Naive B cell (primary cell): ENCODE data around the gene TIMP2. TPM values are rescaled to one million over a fixed set of nuclear protein-coding genes. Genes with fewer than 3 reads are reported as not detected.

Experiments
- ATAC-seq, 2 donors: fragments of 150-1000 bp; cut with Tn5 transposase; 2 replicates each; pipeline ENCODE4 v1.10.0; 2021; ENCODE audit warnings: low read depth in 2 of 2, mild to moderate bottlenecking in 2 of 2, moderate library complexity in 2 of 2
- DNase-seq: peaks from one replicate; pipeline ENCODE4 v3.0.0; 2022
- H3K27ac Mint-ChIP-seq, 6 donors: one replicate each; pipeline ENCODE4 v1.8.0; 2020 to 2022; ENCODE audit warnings: mild to moderate bottlenecking in 6 of 6, mixed read lengths in 6 of 6, moderate library complexity in 5 of 6, inconsistent platforms in 2 of 6
- H3K27me3 Mint-ChIP-seq, 3 donors: one replicate each; pipeline ENCODE4 v1.8.0; 2021 to 2022; ENCODE audit warnings: mixed read lengths in 3 of 3, mild to moderate bottlenecking in 1 of 3
- H3K36me3 Mint-ChIP-seq, 2 donors: one replicate each; pipeline ENCODE4 v1.8.0; 2020 to 2022; ENCODE audit warnings: mixed read lengths in 2 of 2, inconsistent platforms in 1 of 2, mild to moderate bottlenecking in 1 of 2
- H3K4me1 Mint-ChIP-seq, 3 donors: one replicate each; pipeline ENCODE4 v1.8.0; 2020 to 2022; ENCODE audit warnings: mixed read lengths in 3 of 3, inconsistent platforms in 1 of 3, mild to moderate bottlenecking in 1 of 3, moderate library complexity in 1 of 3
- H3K4me3 Mint-ChIP-seq, 8 donors: one replicate each; pipeline ENCODE4 v1.8.0; 2020 to 2022; ENCODE audit warnings: mild to moderate bottlenecking in 8 of 8, mixed read lengths in 8 of 8, moderate library complexity in 8 of 8, inconsistent platforms in 2 of 8
- H3K9me3 Mint-ChIP-seq, 7 donors: one replicate each; pipeline ENCODE4 v1.8.0; 2020 to 2022; ENCODE audit warnings: mixed read lengths in 7 of 7, mild to moderate bottlenecking in 5 of 7, inconsistent platforms in 2 of 7, moderate library complexity in 1 of 7
- polyA plus RNA-seq, 6 donors: library from polyadenylated mRNA; unstranded; fragments of 300-500 nt; fragmentation: Illumina TruSeq; gene quantifications; one replicate each; pipeline ENCODE4 v1.2.3, GENCODE V29; 2021; ENCODE audit warnings: low read depth in 6 of 6

The TIMP2 gene
- polyA plus RNA-seq, 6 donors from 2014 or later, result 0.40 to 1.1 (median 0.65) TPM

DNA sequence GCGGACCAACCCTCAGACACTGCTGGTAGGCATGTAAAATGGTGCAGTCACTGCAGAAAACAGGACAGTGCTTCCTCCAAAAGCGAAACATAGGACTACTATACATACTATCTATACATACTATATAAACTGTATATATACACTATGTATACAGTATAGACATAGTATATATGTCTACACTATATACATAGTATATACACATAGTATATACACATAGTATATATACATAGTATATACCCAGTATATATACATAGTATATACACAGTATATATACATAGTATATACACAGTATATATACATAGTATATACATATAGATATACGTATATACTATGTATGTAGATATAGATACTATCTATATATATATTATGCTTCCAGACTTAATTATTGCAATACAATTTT, 78.1 kb downstream of the TIMP2 start:
- peaks cover 0 to 9% (median 4%) of the 10 kb centered on the region in 3 donors for H3K4me1 Mint-ChIP-seq
- H3K9me3 Mint-ChIP-seq, result no peaks in the 10 kb centered on the region
- no peak overlapping the region for H3K4me3 Mint-ChIP-seq
- no peaks in the 10 kb centered on the region for H3K36me3 Mint-ChIP-seq
- no peak for ATAC-seq
- no peak overlapping the region for H3K27ac Mint-ChIP-seq
- H3K27me3 Mint-ChIP-seq, result no peaks in the 10 kb centered on the region
- no peak for DNase-seq

DNA sequence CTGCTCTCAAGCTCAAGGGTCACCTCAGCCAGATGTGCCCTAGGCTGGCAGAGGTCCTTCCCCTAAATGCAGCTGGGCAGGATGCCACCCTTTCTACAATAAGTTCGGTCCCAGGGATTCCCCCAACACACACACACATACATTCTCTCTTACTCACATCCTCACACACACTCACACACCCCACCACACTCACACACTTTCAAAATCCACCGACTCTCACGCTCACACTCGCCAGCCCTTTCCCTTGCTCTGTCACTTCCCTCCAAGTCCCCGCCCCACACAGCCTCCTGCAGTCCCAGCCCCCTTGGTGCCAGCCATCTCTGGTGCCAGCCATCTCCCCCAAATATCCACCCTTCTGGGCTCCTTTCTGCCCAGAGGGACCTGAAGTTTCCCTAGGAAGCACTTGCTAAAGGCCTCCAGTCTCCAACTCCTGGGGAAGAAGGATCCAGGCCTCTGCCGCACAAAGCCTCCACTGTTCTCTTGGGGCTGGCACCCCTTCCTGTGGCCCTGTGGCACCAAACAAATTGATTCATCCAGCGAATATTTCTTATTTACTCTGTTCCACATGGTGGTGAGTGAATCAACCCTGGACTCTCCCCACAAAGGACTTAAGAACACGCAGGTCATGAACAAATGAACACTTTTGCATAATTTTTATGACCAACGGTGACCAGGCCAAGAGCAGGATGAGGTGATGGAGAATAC, 80.7 kb downstream of the TIMP2 start:
- Mint-ChIP-seq H3K9me3 (no peaks in the 10 kb centered on the region), H3K27ac (peak overlapping the region in 5 of 6 donors; percentile 37 to 80 (median 59)), H3K4me3 (peak overlapping the region in 2 of 8 donors; percentile 23 to 66), H3K27me3 (no peaks in the 10 kb centered on the region), H3K36me3 (no peaks in the 10 kb centered on the region), H3K4me1 (peaks cover 15 to 22% (median 20%) of the 10 kb centered on the region in 3 donors)
- no peak for DNase-seq
- ATAC-seq, result no peak

DNA sequence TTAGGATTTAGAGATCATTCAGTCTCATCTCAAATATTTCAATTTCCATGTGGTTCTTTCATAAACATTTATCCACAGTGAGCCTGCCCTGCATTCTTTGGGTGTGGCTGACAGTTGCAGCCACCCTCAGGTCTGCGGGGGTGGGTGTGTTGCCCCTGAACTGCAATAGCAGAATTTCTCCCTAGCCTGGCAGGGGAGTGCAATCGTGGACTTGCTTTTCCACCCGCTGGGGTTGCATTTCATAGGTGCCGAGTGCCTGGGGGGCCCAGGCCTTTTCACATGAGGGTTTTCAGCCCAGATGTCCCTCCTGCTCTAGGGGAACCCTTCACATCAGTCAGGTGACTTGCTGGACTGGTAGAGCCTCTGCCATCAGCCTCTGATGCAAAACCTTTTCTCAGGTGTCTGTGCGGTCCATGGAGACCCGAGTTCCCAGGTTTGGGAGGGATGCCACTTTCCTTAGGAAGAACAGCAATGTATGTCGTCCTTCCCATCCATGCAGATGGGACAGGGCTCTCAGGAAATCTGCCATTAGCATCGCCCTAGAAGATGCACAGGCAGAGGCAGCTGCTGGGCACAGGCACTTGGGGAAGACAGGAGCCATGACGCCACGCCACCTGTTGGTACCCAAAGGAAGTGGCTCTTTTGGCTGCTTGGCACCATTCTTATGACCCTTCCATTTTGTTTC, 82.2 kb downstream of the TIMP2 start:
- Mint-ChIP-seq H3K27ac (peak overlapping the region in 4 of 6 donors; percentile 79 to 99 (median 99)), H3K9me3 (no peaks in the 10 kb centered on the region), H3K4me3 (peak overlapping the region in 4 of 8 donors; percentile 5 to 95 (median 72)), H3K4me1 (peaks cover 29 to 36% (median 34%) of the 10 kb centered on the region in 3 donors), H3K36me3 (no peaks in the 10 kb centered on the region), H3K27me3 (no peaks in the 10 kb centered on the region)
- no peak for ATAC-seq
- DNase-seq, result peak; percentile 39

DNA sequence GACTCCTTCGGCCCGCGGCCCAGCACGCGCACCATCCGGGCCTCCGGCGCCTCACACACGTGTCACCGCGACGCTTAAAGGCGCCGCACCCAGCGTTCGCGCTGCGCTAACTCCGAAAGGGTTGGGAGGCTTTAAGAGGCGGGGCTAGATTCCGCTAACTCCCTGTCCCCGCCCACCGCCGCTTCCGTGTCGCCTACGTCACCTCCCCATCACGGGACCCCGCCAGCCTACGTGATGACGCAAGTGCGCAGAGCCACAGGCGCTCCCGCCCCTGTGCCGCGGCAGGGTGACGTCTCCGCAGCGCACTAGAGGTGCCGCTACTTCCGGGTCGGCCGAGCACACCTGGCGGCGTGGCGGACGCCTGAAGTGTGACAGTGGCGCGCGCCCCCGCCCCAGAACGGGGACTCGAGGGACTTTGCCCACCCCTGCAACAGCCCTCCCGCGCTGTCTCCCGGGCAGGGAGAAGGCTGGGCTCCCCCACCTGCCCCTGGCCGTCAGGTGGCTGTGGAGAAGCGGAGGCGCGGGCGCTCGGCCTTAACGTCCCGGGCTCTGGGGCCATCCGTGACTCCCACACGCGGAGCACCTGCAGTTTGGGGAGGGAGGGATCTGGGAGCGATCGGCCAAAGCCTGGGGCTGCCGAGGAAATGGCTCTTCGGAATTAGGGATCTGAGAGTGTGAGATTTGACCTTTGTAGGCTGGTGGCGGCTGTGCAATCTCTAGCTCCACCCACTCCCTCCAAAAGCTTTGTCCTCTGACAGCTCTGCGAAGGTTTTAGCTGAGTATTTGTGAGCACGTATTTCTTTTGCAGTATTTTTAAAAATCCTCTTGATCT, 84.2 kb downstream of the TIMP2 start, which contains the start of gene USP36:
USP36 (minus strand) TSS at position 35 of the 832 bp plus-strand sequence. CDS start 4,451 bp downstream, outside the sequence.
- DNase-seq, result peak; percentile 100
- H3K9me3 Mint-ChIP-seq, result no peaks in the 10 kb centered on the region

DNA sequence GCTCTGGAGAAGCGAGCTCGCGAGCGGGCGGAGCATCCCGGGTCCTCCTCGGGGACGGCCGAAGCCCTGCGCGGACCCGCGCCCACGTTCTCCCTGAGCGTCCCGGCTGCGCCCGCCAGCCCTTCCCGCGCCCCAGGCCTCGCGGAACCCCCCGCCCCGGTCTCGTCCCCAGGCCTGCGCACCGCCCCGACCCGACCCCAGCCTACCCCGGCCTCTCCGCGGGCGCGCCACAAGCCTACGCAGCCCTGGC, 84.7 kb downstream of the TIMP2 start:
- Mint-ChIP-seq H3K4me1 (peaks cover 38 to 50% (median 45%) of the 10 kb centered on the region in 3 donors), H3K27me3 (no peaks in the 10 kb centered on the region), H3K27ac (peak overlapping the region; percentile 99 to 100 (median 99)), H3K4me3 (peak overlapping the region; percentile 92 to 96 (median 94)), H3K36me3 (peaks cover 18 to 24% of the 10 kb centered on the region in 2 donors), H3K9me3 (no peaks in the 10 kb centered on the region)
- ATAC-seq (no peak), DNase-seq (no peak)

More for the DNA sequence above, 84.2 kb downstream of the TIMP2 start, which contains the start of gene USP36:
- peak within 1 kb of the TSS; percentile 92 to 97 (median 95) for H3K4me3 Mint-ChIP-seq
- ATAC-seq, result peak; percentile 78
- peak within 1 kb of the TSS; percentile 99 to 100 (median 100) for H3K27ac Mint-ChIP-seq
- peaks cover 13 to 19% of the 10 kb centered on the region in 2 donors for H3K36me3 Mint-ChIP-seq
- peaks cover 38 to 47% (median 45%) of the 10 kb centered on the region in 3 donors for H3K4me1 Mint-ChIP-seq
- H3K27me3 Mint-ChIP-seq, result no peaks in the 10 kb centered on the region

DNA sequence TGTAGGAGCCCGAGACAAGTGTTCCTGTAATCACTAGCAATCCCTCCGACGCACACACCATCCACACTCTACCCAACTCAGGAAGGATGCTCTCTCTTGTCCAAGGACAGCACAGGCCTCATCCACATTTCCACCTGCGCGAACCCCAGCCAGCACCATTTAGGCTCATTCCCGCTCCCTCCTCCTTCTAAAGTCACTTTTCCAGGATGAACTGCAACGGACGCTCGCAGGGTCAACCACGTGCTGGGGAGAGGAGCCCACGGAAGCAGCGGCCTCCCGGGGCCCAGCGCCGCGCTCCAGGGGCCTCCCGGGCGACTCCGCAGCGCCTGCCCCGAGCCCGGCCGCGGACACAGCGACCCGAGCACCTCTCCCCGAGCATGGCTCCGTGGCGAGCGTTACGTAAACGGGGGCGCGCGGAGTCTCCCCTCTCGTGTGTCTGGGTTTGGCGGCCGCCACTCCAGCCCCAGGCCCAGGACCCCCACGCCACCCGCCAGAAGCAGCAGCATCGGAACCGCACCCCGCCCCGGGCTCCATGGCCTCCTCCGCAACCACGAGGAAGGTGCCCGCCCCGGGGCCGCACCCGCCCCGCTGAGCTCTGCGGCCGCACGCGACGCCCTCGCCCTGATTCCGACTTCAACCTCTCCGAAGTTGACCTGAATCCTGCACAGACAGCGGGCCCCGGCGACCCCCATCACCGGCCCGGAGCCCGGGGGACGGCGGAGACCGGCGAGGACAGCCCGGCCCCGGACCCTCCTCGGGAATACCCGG, 85.2 kb downstream of the TIMP2 start:
- Mint-ChIP-seq H3K27ac (peak overlapping the region; percentile 99 to 100 (median 99)), H3K9me3 (no peaks in the 10 kb centered on the region), H3K4me3 (peak overlapping the region; percentile 90 to 97 (median 94)), H3K27me3 (no peaks in the 10 kb centered on the region), H3K36me3 (peaks cover 18 to 29% of the 10 kb centered on the region in 2 donors), H3K4me1 (peaks cover 38 to 50% (median 45%) of the 10 kb centered on the region in 3 donors)
- DNase-seq (peak; percentile 61), ATAC-seq (peak; percentile 13 to 14)

DNA sequence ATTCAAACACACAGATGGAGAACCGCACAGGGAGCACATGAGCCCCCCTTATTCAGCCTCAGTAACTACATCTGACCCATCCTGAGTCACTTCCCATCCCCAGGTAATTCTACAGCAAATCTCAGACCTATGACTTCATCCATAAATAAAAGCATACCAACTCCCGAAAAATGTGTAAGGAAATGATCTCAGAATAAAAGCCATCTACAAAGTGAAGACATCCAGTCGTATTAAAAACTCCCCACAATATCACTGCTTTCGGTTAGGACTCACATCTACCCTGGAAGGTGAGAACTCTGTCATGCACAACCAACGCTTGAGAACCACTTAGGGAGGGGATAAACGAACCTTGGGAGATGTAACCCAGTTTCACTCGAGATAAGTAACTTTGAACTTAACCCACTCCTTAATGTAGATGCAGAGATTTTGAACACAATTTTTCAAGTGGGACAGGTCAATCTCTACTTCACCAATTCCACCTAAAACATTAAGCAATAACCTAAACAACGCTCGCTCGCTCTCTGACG, 85.9 kb downstream of the TIMP2 start:
- Mint-ChIP-seq H3K4me3 (peak overlapping the region; percentile 90 to 97 (median 94)), H3K36me3 (peaks cover 18 to 30% of the 10 kb centered on the region in 2 donors), H3K27ac (peak overlapping the region; percentile 92 to 100 (median 99)), H3K27me3 (no peaks in the 10 kb centered on the region), H3K9me3 (no peaks in the 10 kb centered on the region), H3K4me1 (peaks cover 38 to 50% (median 39%) of the 10 kb centered on the region in 3 donors)
- DNase-seq, result no peak
- no peak for ATAC-seq

DNA sequence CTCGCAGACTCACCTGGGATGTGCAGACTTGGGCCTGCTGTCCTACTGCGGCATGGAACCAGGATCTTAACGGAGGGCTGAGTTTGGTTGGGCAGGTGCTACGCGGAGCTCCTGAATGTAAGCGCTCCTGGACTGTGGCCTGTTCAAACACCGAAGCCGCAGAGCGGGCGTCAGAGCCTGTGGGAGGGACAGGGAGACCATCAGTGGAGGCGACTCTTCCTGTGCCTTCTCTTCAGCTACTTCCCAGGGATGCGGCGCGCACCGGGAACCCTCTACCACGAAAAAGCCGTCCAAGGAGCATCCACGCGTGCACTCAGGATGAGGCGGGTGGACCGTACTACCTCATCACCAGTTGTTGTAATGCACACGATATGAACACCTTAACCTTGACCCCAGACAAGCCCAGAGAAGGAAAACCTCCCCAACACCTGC, 86.6 kb downstream of the TIMP2 start:
- DNase-seq, result no peak
- Mint-ChIP-seq H3K36me3 (peaks cover 18 to 30% of the 10 kb centered on the region in 2 donors), H3K27me3 (no peaks in the 10 kb centered on the region), H3K4me1 (peaks cover 37 to 50% (median 38%) of the 10 kb centered on the region in 3 donors), H3K27ac (peak overlapping the region; percentile 30 to 100 (median 99)), H3K9me3 (no peaks in the 10 kb centered on the region), H3K4me3 (peak overlapping the region; percentile 82 to 97 (median 94))
- ATAC-seq, result no peak

DNA sequence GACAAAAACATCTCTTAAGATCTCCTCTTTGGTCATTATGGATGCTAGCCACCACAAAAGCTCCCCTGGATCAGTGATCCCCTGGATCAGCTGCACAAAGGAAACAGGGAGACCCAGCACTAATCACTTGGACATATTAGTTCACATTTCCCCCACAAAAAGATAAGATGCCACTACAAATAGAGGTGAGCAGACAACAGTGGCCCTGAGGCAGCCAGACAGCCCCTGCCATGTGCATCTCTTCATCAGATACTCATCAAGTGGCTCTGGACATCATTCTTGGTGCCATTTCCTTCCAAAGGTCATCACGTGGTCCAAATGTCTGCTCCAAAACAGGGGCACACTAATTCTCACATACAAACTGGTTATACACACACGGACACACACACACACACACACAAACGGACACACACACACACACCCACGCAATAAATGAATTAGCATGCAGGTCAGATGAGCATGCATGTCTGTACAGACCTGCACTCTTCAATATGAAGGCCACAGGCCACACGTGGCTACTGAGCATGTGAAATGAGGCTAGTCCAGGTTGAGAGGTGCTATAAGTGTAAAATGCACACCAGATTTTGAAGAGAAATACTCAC, 88.7 kb downstream of the TIMP2 start:
- no peak for ATAC-seq
- H3K36me3 Mint-ChIP-seq, result peaks cover 18 to 30% of the 10 kb centered on the region in 2 donors
- no peaks in the 10 kb centered on the region for H3K9me3 Mint-ChIP-seq
- DNase-seq, result no peak
- peak overlapping the region in 2 of 6 donors; percentile 11 to 63 for H3K27ac Mint-ChIP-seq
- H3K4me3 Mint-ChIP-seq, result peak overlapping the region in 3 of 8 donors; percentile 3 to 94 (median 13)
- no peaks in the 10 kb centered on the region for H3K27me3 Mint-ChIP-seq
- peaks cover 29 to 47% (median 36%) of the 10 kb centered on the region in 3 donors for H3K4me1 Mint-ChIP-seq

DNA sequence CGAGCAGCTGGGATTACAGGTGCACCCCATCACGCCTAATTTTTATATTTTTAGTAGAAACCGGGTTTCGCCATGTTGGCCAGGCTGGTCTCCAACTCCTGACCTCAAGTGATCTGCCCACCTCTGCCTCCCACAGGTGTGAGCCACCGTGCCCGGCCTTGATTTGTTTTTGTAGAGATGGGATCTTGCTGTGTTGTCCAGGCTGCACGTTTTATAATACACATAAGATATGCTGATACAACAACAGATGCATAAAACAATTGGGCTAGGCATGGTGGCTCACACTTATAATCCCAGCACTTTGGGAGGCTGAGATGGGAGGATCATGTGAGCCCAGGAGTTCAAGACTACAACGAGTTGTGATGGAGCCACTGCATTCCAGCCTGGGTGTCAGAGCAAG, 90.6 kb downstream of the TIMP2 start:
- Mint-ChIP-seq H3K4me3 (peak overlapping the region in 1 of 8 donors; percentile 18), H3K36me3 (peaks cover 28 to 43% of the 10 kb centered on the region in 2 donors)
- ATAC-seq, result no peak

DNA sequence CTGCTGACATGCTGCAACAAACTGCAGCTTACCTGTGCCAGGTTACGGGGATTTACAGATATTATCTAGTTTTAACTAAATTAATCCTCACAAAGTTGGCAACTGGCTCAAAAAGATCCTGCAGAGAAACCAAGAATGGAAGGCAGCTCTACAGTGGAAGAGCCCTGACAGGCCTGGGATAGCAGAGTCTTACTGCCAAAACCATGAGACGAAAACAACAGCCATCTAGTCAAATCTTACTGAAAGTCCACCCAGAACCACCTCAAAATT, 92.7 kb downstream of the TIMP2 start:
- no peaks in the 10 kb centered on the region for H3K27me3 Mint-ChIP-seq
- DNase-seq (no peak), ATAC-seq (no peak)
- peak overlapping the region in 3 of 6 donors; percentile 54 to 76 (median 61) for H3K27ac Mint-ChIP-seq
- H3K4me3 Mint-ChIP-seq, result peak overlapping the region in 1 of 8 donors; percentile 27
- H3K36me3 Mint-ChIP-seq, result peaks cover 27 to 51% of the 10 kb centered on the region in 2 donors
- H3K9me3 Mint-ChIP-seq, result no peaks in the 10 kb centered on the region
- H3K4me1 Mint-ChIP-seq, result peaks cover 4 to 18% (median 14%) of the 10 kb centered on the region in 3 donors

More for the DNA sequence above, 90.6 kb downstream of the TIMP2 start:
- DNase-seq, result no peak
- H3K4me1 Mint-ChIP-seq, result peaks cover 25 to 31% (median 29%) of the 10 kb centered on the region in 3 donors
- no peaks in the 10 kb centered on the region for H3K9me3 Mint-ChIP-seq
- H3K27me3 Mint-ChIP-seq, result no peaks in the 10 kb centered on the region
- H3K27ac Mint-ChIP-seq, result no peak overlapping the region
